Activated naive CD4-positive, alpha-beta T cell treated with anti-CD3 and anti-CD28 coated beads, Interleukin-2, amount 50 U/mL, for 24 hours (primary cell): ENCODE data around the gene PURA.

Experiments used
- H3K27ac Mint-ChIP-seq: one replicate; pipeline ENCODE4 v1.8.0; 2021; ENCODE audit warnings: mild to moderate bottlenecking, mixed read lengths
- H3K27me3 Mint-ChIP-seq: one replicate; pipeline ENCODE4 v1.8.0; 2021; ENCODE audit warnings: mixed read lengths
- H3K36me3 Mint-ChIP-seq: one replicate; pipeline ENCODE4 v1.8.0; 2021; ENCODE audit warnings: mixed read lengths
- H3K4me1 Mint-ChIP-seq: one replicate; pipeline ENCODE4 v1.8.0; 2021; ENCODE audit warnings: mixed read lengths
- H3K4me3 Mint-ChIP-seq: one replicate; pipeline ENCODE4 v1.8.0; 2021; ENCODE audit warnings: mild to moderate bottlenecking, mixed read lengths
- H3K9me3 Mint-ChIP-seq: one replicate; pipeline ENCODE4 v1.8.0; 2021; ENCODE audit warnings: mixed read lengths

Gene PURA

DNA sequence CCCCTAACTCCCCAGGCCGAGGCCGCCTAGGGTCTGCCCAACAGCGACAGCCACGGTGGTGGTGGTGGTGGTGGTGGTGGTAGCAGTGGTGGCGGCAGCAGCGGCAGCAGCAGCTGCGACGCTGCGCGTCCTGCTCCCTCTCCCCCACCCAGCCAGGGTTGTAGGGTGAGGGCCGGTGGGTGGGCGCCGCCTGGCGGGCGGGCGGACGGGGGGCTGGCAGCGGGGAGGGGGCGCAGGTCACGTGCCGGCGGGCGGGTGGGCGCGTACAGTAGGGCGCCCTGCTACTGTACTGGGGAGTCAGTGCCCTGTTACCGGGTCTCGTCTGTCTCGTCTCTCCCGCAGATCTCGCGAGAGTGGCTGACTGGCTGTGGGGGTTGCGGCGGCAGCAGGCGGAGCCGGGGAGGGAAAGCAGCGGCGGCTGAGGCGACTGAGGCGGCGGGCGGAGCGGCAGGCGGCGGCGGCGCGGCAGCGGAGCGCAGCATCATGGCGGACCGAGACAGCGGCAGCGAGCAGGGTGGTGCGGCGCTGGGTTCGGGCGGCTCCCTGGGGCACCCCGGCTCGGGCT lies at the start of gene PURA:
Gene PURA (plus strand): TSS at position 411 of the 565 bp plus-strand sequence. CDS start 73 bp downstream, at position 484.
- peak within 1 kb of the TSS; percentile 91 for H3K4me3 Mint-ChIP-seq
- H3K27ac Mint-ChIP-seq = peak within 1 kb of the TSS; percentile 92
- H3K9me3 Mint-ChIP-seq = no peaks in the 10 kb centered on the region
- peaks cover 2% of the 10 kb centered on the region for H3K27me3 Mint-ChIP-seq
- H3K36me3 Mint-ChIP-seq = no peaks in the 10 kb centered on the region
- H3K4me1 Mint-ChIP-seq = peaks cover 73% of the 10 kb centered on the region

DNA sequence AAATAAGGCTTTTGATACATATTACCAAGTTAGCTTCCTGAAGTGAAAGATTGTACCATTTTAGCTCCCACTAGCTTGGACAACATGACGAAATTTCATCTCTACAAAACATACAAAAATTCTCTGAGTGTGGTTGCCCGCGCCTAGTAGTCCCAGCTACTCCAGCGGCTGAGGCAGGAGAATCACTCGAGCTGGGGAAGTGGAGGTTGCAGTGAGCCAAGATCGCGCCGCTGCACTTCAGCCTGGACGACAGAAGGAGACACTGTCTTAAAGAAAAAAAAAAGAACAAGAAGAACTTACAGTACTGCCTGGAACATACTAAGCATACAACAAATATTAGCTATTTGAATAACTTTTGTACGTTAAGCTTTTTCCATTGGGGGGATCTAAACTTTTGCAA lies 41.1 kb upstream of the PURA start:
- H3K27me3 Mint-ChIP-seq = peaks cover 15% of the 10 kb centered on the region
- H3K4me1 Mint-ChIP-seq = no peaks in the 10 kb centered on the region
- no peak overlapping the region for H3K4me3 Mint-ChIP-seq
- H3K9me3 Mint-ChIP-seq = no peaks in the 10 kb centered on the region
- H3K27ac Mint-ChIP-seq = no peak overlapping the region
- H3K36me3 Mint-ChIP-seq = no peaks in the 10 kb centered on the region

DNA sequence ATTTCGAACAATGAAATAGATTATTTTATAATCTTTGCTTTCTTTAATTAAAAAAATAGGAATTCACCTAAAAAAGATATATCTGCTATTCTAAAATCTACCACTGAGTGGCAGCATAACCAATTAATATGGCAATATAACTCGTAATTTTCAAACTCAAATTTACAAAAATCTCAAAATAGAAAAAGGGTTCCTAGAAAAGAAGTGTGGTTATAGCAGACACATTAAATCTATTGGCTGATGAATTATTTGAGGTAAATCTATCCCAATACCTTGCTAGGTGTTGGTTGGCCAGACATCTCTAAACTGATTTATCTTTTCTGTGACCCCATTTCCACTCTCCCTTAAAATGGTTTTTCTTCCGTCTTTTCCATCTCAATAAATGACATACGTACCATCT lies 40.6 kb upstream of the PURA start:
- no peaks in the 10 kb centered on the region for H3K4me1 Mint-ChIP-seq
- H3K27ac Mint-ChIP-seq = no peak overlapping the region

DNA sequence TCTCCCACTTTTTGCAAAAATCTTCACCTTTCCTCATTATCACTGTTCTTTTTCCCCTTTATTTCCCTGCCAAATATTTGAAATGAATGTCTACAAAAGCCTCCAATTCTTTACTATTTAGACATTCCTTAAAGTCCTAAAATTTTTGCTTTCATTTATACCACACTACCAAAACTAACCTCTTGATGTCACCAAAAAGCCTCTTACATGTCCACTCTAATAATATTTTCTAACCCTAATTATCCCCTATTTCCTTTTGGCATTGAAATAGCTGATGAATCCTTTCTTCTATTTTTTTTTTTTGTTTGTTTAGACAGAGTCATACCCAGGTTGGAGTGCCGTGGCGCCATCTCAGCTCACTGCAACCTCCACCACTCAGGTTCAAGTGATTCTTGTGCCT lies 38.5 kb upstream of the PURA start:
- H3K4me1 Mint-ChIP-seq = no peaks in the 10 kb centered on the region
- H3K4me3 Mint-ChIP-seq = no peak overlapping the region
- no peaks in the 10 kb centered on the region for H3K36me3 Mint-ChIP-seq
- no peak overlapping the region for H3K27ac Mint-ChIP-seq
- no peaks in the 10 kb centered on the region for H3K9me3 Mint-ChIP-seq
- H3K27me3 Mint-ChIP-seq = peaks cover 13% of the 10 kb centered on the region

More for the DNA sequence above, 40.6 kb upstream of the PURA start:
- H3K36me3 Mint-ChIP-seq = no peaks in the 10 kb centered on the region
- no peaks in the 10 kb centered on the region for H3K9me3 Mint-ChIP-seq
- H3K27me3 Mint-ChIP-seq = peaks cover 13% of the 10 kb centered on the region
- no peak overlapping the region for H3K4me3 Mint-ChIP-seq

DNA sequence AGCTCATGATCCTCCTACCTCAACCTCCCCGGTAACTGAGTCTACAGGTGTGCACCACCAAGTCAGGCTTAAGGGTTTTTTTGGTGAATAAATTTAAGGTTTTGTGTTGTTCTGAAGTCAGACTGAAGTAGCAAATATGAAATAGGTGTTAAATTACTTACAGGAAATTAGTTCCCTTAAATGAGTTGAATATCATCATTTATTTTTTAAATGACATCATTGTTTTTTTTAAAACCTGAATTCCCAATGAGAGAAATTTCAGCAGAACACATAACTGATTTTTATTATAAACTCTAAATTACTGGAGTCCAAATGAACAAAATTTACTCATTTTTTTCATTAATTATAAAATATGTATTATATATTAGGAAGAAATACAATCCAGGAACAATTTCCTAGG lies 37.8 kb upstream of the PURA start:
- no peak overlapping the region for H3K27ac Mint-ChIP-seq
- H3K4me1 Mint-ChIP-seq = no peaks in the 10 kb centered on the region
- no peaks in the 10 kb centered on the region for H3K36me3 Mint-ChIP-seq
- peaks cover 13% of the 10 kb centered on the region for H3K27me3 Mint-ChIP-seq
- no peaks in the 10 kb centered on the region for H3K9me3 Mint-ChIP-seq
- H3K4me3 Mint-ChIP-seq = no peak overlapping the region

DNA sequence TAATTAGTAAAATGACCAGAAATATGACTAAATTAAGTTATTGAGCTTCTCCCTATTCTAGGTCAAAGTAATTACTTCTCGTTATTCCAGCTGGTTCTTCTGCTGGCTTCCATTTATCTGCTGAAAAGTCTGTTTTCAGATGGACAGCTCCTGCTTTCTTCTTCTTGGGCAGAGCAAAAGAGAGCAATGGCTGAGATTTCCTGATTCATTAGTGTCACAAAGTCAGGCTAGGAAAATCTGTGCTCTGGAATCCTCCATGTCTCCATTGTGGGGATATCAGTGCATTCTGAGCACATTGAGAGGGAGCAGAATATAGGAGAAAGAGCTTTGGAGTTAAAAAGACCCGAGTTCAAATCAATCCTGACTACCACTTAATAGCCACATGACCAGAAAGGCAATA lies 37.1 kb upstream of the PURA start:
- no peaks in the 10 kb centered on the region for H3K4me1 Mint-ChIP-seq
- no peak overlapping the region for H3K27ac Mint-ChIP-seq
- H3K27me3 Mint-ChIP-seq = peaks cover 13% of the 10 kb centered on the region
- H3K36me3 Mint-ChIP-seq = no peaks in the 10 kb centered on the region
- H3K9me3 Mint-ChIP-seq = no peaks in the 10 kb centered on the region
- H3K4me3 Mint-ChIP-seq = no peak overlapping the region

DNA sequence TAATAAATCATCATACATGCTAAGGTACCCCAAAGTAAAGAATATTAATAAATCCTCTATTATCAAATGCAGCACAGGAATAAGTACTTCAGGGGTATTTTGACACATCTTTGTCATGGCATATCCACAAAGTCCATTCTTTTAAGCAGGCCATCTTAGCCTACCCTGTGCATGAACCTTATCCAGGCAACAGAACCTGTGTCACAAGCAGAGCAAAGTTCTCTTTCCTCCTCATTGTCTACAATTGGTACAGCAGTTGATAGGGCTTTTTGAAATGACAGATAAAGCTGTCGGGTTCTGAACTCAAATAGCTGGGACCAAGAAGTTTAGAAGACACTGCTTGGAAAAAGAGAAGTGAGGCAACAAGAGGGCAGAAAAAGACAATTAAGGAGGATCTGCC lies 30.8 kb upstream of the PURA start:
- Mint-ChIP-seq H3K9me3 (no peaks in the 10 kb centered on the region), H3K36me3 (no peaks in the 10 kb centered on the region), H3K4me3 (no peak overlapping the region), H3K27ac (no peak overlapping the region), H3K4me1 (no peaks in the 10 kb centered on the region), H3K27me3 (peaks cover 4% of the 10 kb centered on the region)

DNA sequence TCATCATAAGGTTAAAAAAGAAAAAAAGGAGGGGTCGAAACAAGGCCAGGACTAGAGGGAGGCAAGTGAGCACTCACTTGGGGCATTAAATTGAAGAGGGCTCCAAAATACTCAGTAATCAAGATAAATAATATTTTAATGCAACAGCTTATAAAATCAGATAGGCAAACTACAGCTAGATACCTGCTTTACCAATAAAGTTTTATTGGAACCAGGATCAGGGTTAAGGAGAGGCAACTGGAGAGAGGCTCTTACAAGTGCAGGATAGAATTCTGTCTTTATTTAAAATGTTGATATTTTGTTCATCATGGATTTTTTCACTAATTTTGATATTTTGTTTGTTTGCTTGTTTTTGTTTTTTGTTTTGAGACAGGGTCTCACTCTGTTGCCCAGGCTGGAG lies 30.3 kb upstream of the PURA start:
- Mint-ChIP-seq H3K27ac (no peak overlapping the region), H3K27me3 (peaks cover 4% of the 10 kb centered on the region), H3K36me3 (no peaks in the 10 kb centered on the region), H3K9me3 (no peaks in the 10 kb centered on the region), H3K4me1 (no peaks in the 10 kb centered on the region), H3K4me3 (no peak overlapping the region)

DNA sequence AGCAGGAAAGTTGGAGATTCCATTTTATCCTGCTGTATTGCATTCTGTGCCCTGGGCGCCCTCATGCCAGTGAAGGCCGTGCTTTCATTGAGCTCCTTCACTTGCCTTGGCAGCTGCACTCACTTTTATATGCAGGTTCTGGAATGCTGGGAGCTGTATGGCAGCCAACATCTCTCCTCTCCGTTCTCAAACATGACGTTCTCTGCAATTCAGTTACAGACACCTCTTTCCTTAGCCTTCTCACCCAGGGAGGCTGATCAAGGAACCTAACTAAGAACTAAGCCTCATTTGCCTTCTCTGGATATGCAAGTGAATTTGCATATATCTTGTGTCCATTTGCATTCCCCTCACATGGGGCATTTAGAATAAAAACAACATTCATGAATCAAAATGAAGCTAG lies 29.4 kb upstream of the PURA start:
- Mint-ChIP-seq H3K9me3 (peaks cover 6% of the 10 kb centered on the region), H3K4me1 (no peaks in the 10 kb centered on the region), H3K27me3 (peaks cover 4% of the 10 kb centered on the region), H3K27ac (no peak overlapping the region), H3K4me3 (no peak overlapping the region), H3K36me3 (no peaks in the 10 kb centered on the region)

DNA sequence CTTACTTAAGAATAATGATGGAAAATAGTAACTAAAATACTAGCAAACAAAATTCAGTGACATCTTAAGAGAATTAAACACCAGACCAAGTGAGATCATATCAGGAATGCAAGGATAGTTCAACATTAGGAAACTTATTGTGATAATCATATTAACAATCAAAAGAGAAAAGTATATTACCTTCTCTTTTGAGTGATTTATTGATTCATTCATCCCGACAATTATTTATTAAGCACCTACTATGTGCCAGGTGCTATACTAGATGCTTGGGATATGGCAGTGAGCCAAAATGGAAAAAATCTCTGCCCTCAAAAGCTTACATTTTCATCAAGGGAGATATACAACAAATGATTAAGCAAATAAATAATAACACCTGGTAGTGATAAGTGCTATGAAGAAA lies 23.7 kb upstream of the PURA start:
- peaks cover 3% of the 10 kb centered on the region for H3K27me3 Mint-ChIP-seq
- H3K36me3 Mint-ChIP-seq = peaks cover 11% of the 10 kb centered on the region
- no peaks in the 10 kb centered on the region for H3K4me1 Mint-ChIP-seq

DNA sequence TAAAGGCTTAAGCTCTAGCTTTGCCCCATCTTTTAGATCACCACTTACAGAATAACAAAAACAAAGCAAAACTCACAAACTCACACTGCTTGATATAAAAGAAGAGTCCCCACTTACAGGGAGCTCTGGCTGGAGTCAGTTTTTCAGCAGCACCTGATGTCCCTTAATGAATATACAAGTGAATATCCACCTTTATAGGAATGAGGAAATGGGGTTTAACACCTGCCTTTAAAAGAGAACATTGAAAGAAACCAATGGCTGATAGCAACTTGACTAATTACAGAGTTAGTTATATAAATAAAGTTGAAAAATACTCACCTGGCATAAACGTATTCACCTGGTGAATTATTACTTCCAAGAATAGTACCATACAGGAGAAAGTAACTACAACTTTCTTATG lies 20.7 kb upstream of the PURA start:
- Mint-ChIP-seq H3K4me3 (no peak overlapping the region), H3K27me3 (peaks cover 4% of the 10 kb centered on the region), H3K27ac (no peak overlapping the region), H3K4me1 (no peaks in the 10 kb centered on the region), H3K9me3 (peaks cover 16% of the 10 kb centered on the region), H3K36me3 (peaks cover 11% of the 10 kb centered on the region)

More for the DNA sequence above, 23.7 kb upstream of the PURA start:
- H3K9me3 Mint-ChIP-seq = peaks cover 16% of the 10 kb centered on the region
- no peak overlapping the region for H3K27ac Mint-ChIP-seq
- no peak overlapping the region for H3K4me3 Mint-ChIP-seq

DNA sequence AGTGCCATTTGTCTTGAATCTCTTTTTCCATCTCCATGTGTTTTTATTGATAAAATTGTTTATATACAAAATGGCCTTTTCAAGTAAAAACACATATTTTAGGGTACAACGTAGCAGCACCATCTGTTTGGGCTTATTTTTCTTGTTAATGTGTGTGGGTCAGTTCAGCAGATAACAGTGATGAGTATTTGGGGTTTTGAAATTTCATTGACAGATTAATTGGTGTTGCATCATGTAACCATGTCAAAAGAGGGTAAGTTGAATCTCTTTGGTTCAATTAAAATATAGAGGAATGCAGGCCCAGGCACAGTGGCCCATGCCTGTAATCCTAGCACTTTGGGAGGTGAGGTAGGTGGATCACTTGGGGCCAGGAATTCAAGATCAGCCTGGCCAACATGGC lies 20.0 kb upstream of the PURA start:
- Mint-ChIP-seq H3K36me3 (peaks cover 11% of the 10 kb centered on the region), H3K4me3 (no peak overlapping the region), H3K9me3 (peaks cover 16% of the 10 kb centered on the region), H3K27ac (no peak overlapping the region), H3K4me1 (no peaks in the 10 kb centered on the region), H3K27me3 (peaks cover 4% of the 10 kb centered on the region)

DNA sequence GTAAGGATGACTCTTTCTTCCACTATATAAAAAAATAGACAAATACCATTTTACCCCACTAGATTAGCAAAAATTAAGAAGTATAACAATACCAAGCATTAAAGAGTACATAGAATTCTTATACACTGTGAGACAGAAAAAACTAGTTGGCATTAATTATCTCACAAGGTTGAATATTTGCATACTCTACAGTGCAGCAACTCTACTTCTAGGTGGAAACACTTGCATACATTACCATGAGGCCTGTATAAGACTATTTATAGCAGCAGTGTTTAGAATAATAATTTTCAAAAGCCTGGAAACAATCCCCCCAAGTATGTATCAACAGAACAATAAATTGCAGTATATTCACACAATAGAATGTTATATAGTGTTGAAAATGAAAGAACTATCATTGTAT lies 19.0 kb upstream of the PURA start:
- no peaks in the 10 kb centered on the region for H3K4me1 Mint-ChIP-seq
- H3K27me3 Mint-ChIP-seq = peaks cover 5% of the 10 kb centered on the region
- H3K9me3 Mint-ChIP-seq = peaks cover 11% of the 10 kb centered on the region
- H3K27ac Mint-ChIP-seq = no peak overlapping the region
- no peak overlapping the region for H3K4me3 Mint-ChIP-seq
- peaks cover 11% of the 10 kb centered on the region for H3K36me3 Mint-ChIP-seq

DNA sequence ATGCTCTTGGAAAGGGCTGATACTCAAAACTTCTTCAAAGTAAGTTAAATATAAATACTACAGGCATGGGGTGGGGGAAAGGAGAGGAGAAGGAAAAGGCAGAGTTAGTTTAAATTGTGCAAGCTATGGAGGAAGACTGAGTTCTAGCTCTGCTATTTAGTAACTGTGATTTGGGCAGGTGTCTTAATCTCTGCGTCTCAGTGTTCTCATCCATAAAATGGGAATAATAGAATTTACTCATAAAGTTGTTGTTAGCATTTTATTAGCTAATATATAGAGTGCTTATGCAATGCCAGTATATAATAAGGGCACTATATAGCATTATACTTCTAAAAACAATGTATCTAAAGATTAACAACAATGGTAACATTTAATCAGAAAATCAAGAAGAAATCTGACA lies 12.7 kb upstream of the PURA start:
- no peak overlapping the region for H3K4me3 Mint-ChIP-seq
- H3K4me1 Mint-ChIP-seq = peaks cover 3% of the 10 kb centered on the region
- H3K27ac Mint-ChIP-seq = no peak overlapping the region
- H3K27me3 Mint-ChIP-seq = peaks cover 1% of the 10 kb centered on the region
- peaks cover 2% of the 10 kb centered on the region for H3K36me3 Mint-ChIP-seq
- no peaks in the 10 kb centered on the region for H3K9me3 Mint-ChIP-seq

DNA sequence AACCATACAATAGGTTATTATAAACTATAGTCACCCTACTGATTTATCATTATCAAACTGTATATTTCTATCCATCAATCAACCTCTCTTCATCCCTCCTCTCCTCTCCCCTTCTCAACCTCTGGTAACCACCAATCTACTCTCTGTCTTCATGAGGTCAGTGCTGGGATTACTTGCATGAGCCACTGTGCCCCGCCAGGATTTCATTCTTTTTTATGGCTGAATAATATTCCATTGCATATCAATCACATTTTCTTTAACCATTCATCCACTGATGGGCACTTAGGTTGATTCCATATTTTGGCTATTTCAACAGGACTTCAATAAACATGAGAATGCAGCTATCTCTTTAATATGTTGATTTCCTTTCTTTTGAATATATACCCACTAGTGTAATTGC lies 10.8 kb upstream of the PURA start:
- no peak overlapping the region for H3K4me3 Mint-ChIP-seq
- H3K9me3 Mint-ChIP-seq = no peaks in the 10 kb centered on the region
- peaks cover 1% of the 10 kb centered on the region for H3K27me3 Mint-ChIP-seq
- peaks cover 2% of the 10 kb centered on the region for H3K36me3 Mint-ChIP-seq
- H3K27ac Mint-ChIP-seq = no peak overlapping the region
- peaks cover 16% of the 10 kb centered on the region for H3K4me1 Mint-ChIP-seq

DNA sequence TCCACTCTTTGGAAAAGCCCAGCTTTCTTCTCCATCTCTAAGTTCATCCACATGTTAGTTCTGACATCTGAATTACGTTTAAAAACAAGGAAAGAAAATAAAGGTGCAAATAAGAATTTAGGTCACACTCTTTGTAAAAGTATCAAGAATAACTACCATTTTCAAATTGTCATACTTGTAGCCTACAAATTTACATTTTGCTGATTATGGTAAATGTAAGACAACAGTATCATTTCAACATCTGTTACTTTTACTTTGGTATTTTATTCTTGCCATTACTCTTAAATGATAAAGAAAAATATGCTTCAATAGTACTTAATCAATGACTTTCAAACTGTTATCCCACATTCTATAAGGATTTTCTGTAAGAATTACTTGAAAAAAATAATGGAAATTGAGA lies 9.8 kb upstream of the PURA start:
- H3K4me1 Mint-ChIP-seq = peaks cover 25% of the 10 kb centered on the region
- H3K4me3 Mint-ChIP-seq = no peak overlapping the region

DNA sequence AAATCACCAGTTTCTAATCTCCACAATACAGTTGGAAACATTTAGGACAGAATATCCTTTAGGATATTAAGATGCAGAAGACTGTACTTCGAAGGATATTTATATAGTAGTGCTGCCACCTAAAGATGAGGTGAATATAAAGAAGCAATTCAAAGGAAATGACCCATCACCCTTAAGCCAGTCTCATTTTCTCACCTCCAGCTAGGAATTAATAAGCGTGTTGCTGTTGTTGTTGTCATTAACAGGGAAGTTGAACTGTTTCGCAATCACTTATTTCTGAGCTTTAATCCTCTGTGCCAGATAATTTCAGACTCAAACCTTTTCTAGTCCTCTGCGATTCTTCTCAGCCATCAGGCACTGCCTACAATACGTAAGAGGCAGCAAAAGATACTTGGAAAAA lies 7.8 kb upstream of the PURA start:
- peaks cover 41% of the 10 kb centered on the region for H3K4me1 Mint-ChIP-seq
- no peak overlapping the region for H3K4me3 Mint-ChIP-seq
- peaks cover 2% of the 10 kb centered on the region for H3K27me3 Mint-ChIP-seq
- no peak overlapping the region for H3K27ac Mint-ChIP-seq
- no peaks in the 10 kb centered on the region for H3K9me3 Mint-ChIP-seq
- peaks cover 2% of the 10 kb centered on the region for H3K36me3 Mint-ChIP-seq

More for the DNA sequence above, 9.8 kb upstream of the PURA start:
- H3K27me3 Mint-ChIP-seq = peaks cover 1% of the 10 kb centered on the region
- H3K36me3 Mint-ChIP-seq = peaks cover 2% of the 10 kb centered on the region
- no peak overlapping the region for H3K27ac Mint-ChIP-seq
- H3K9me3 Mint-ChIP-seq = no peaks in the 10 kb centered on the region
